ENCODE measurements around the gene ANKDD1B. TPM values are rescaled to one million over a fixed set of nuclear protein-coding genes. Genes with fewer than 3 reads are reported as not detected.
A peak's percentile ranks its signal among the peaks of the same experiment; 100 is the strongest.

ANKDD1B gene
- total RNA-seq, 2 donors from 2014 or later: 3.6 to 6.3 TPM

GRCh38 chr5:75616971-75617621 lies 5.8 kb downstream of the ANKDD1B start:
- Histone ChIP-seq H3K4me1 (peaks cover 10% of the 10 kb centered on the region), H3K27ac (peak overlapping the region; percentile 68)
- intact Hi-C loops (cut with DNase I): no loop called here

GRCh38 chr5:75617736-75618352 lies 6.6 kb downstream of the ANKDD1B start:
- Histone ChIP-seq H3K4me1 (peaks cover 10% of the 10 kb centered on the region), H3K27ac (peak overlapping the region; percentile 68), H3K4me3 (no peak overlapping the region), H3K36me3 (no peaks in the 10 kb centered on the region), H3K27me3 (no peaks in the 10 kb centered on the region), H3K9ac (ENCODE audit: low read depth in 2 of 2, low read length in 2 of 2) (peak overlapping the region in 1 of 2 donors; percentile 72), H3K9me3 (no peaks in the 10 kb centered on the region)
- TF ChIP-seq CTCF (IDR thresholded peaks at IDR 0.05): no peak
- intact Hi-C loops (cut with DNase I): no loop called here
- no peak for DNase-seq

More at GRCh38 chr5:75616971-75617621, 5.8 kb downstream of the ANKDD1B start:
- DNase-seq: peak; percentile 64
- H3K4me3 ChIP-seq: no peak overlapping the region
- H3K36me3 ChIP-seq: no peaks in the 10 kb centered on the region
- no peak for TF ChIP-seq CTCF (IDR thresholded peaks at IDR 0.05)
- no peaks in the 10 kb centered on the region for H3K27me3 ChIP-seq
- peak overlapping the region in 1 of 2 donors; percentile 72 for H3K9ac ChIP-seq (ENCODE audit: low read depth in 2 of 2, low read length in 2 of 2)
- H3K9me3 ChIP-seq: no peaks in the 10 kb centered on the region

- DNase-seq: no peak
- Histone ChIP-seq H3K4me3 (no peak overlapping the region), H3K9me3 (no peaks in the 10 kb centered on the region), H3K27ac (no peak overlapping the region), H3K27me3 (no peaks in the 10 kb centered on the region), H3K9ac (ENCODE audit: low read depth in 2 of 2, low read length in 2 of 2) (no peak overlapping the region), H3K36me3 (no peaks in the 10 kb centered on the region), H3K4me1 (peaks cover 10% of the 10 kb centered on the region)
- intact Hi-C loops (cut with DNase I): no loop called here
- TF ChIP-seq CTCF (IDR thresholded peaks at IDR 0.05): no peak
These were observed 9.1 kb downstream of the ANKDD1B start for GRCh38 chr5:75620184-75620959.

GRCh38 chr5:75622564-75622963 lies 11.3 kb downstream of the ANKDD1B start:
- DNase-seq: peak; percentile 58
- no peaks in the 10 kb centered on the region for H3K27me3 ChIP-seq
- peak overlapping the region; percentile 70 for H3K27ac ChIP-seq
- H3K9me3 ChIP-seq: no peaks in the 10 kb centered on the region
- no peaks in the 10 kb centered on the region for H3K36me3 ChIP-seq
- H3K9ac ChIP-seq (ENCODE audit: low read depth in 2 of 2, low read length in 2 of 2): peak overlapping the region in 1 of 2 donors; percentile 38
- no peak overlapping the region for H3K4me3 ChIP-seq
- intact Hi-C loops (cut with DNase I): no loop called here
- no peak for TF ChIP-seq CTCF (IDR thresholded peaks at IDR 0.05)
- H3K4me1 ChIP-seq: no peaks in the 10 kb centered on the region

- no peak for TF ChIP-seq CTCF (IDR thresholded peaks at IDR 0.05)
- Histone ChIP-seq H3K27me3 (no peaks in the 10 kb centered on the region), H3K4me3 (no peak overlapping the region), H3K36me3 (no peaks in the 10 kb centered on the region), H3K27ac (no peak overlapping the region), H3K9me3 (no peaks in the 10 kb centered on the region), H3K9ac (ENCODE audit: low read depth in 2 of 2, low read length in 2 of 2) (no peak overlapping the region), H3K4me1 (no peaks in the 10 kb centered on the region)
- intact Hi-C loops (cut with DNase I): no loop called here
- DNase-seq: no peak
These were observed 12.6 kb downstream of the ANKDD1B start for GRCh38 chr5:75623846-75624245.

Measured in colonic mucosa (tissue), 4 donors.